Suprapubic skin (tissue), 4 donors: Measurements from ENCODE around the gene AFF1.

Experiments used
- EP300 ChIP-seq: sonication (generic); formaldehyde crosslinking; IDR thresholded peaks from one replicate; pipeline ENCODE4 v1.6.1; 2017; ENCODE audit warnings: antibody characterized with exemption
- POLR2A ChIP-seq, 2 donors: fragments of 450-650 bp; IDR thresholded peaks; one replicate each; pipeline ENCODE4 v1.6.1; 2017; ENCODE audit warnings: antibody characterized with exemption in 2 of 2, mild to moderate bottlenecking in 2 of 2, moderate library complexity in 2 of 2
- POLR2AphosphoS5 ChIP-seq, 3 donors: sonication (generic); formaldehyde crosslinking; IDR thresholded peaks; one replicate each; pipeline ENCODE4 v1.6.1; 2017; ENCODE audit warnings: antibody characterized with exemption in 3 of 3
- TF ChIP-seq, protein P1 (sequence below), 2 donors: fragments of 200-600 bp in 1 of 2; fragments of 450-650 bp in 1 of 2; sonication (generic) in 1 of 2; IDR thresholded peaks; one replicate each; pipeline ENCODE4 v1.5.1; 2016 to 2019; ENCODE audit warnings: antibody characterized with exemption in 2 of 2, mild to moderate bottlenecking in 1 of 2, moderate library complexity in 1 of 2

DNA sequence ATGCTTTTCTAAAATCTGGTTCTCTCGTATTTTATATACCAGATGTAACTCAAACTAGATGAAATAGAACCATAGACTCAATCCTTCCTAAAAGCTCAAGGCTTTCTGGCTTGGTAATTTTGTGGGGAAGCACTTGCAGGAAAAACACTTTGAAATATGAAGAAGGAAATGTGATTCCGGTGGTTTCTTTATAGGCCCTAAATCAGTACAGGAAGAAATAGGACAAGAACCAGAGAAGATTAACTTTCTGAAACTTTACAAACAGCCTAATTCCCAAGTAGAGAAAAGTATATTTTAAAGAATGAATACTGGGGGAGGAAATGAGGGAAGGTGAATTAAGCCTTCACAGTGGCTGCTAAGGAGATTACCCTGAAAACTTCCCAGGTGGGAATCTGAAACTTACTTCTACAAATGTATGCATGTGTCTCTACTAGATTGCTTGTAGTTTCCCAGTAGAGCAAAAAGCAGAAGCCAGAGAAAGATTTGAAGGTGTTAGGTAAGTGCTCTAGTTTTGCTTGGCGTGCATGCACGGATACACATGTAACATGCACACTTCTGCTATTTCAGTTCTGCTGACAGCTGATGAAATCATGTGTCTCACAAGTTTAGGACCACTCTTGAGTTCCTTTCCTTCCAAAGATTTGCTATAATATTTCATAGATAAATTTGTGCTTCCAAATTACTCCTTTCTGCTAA is 92.1 kb downstream of the AFF1 start:
- TF ChIP-seq, protein P1, sequence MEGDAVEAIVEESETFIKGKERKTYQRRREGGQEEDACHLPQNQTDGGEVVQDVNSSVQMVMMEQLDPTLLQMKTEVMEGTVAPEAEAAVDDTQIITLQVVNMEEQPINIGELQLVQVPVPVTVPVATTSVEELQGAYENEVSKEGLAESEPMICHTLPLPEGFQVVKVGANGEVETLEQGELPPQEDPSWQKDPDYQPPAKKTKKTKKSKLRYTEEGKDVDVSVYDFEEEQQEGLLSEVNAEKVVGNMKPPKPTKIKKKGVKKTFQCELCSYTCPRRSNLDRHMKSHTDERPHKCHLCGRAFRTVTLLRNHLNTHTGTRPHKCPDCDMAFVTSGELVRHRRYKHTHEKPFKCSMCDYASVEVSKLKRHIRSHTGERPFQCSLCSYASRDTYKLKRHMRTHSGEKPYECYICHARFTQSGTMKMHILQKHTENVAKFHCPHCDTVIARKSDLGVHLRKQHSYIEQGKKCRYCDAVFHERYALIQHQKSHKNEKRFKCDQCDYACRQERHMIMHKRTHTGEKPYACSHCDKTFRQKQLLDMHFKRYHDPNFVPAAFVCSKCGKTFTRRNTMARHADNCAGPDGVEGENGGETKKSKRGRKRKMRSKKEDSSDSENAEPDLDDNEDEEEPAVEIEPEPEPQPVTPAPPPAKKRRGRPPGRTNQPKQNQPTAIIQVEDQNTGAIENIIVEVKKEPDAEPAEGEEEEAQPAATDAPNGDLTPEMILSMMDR (IDR thresholded peaks at IDR 0.05), result no peak
- TF ChIP-seq POLR2A (IDR thresholded peaks at IDR 0.05) (no peak), POLR2AphosphoS5 (IDR thresholded peaks at IDR 0.05) (no peak), EP300 (no peak)
